GM21723 (cell line): ENCODE results near the gene SMIM13.
A peak's percentile ranks its signal among the peaks of the same experiment; 100 is the strongest.

Experiments
- ATAC-seq: cut with Tn5 transposase; IDR thresholded peaks from one replicate; pipeline ENCODE4 v1.9.1; 2021; ENCODE audit warnings: mild to moderate bottlenecking, moderate library complexity; ENCODE audit not compliant: unreplicated experiment

SMIM13 gene

GRCh38 chr6:11149551-11149950 lies 55.9 kb downstream of the SMIM13 start:
- ATAC-seq: no peak

- no peak for ATAC-seq
Observed at GRCh38 chr6:11151488-11151887, 57.9 kb downstream of the SMIM13 start.

GRCh38 chr6:11152581-11152980 lies 58.9 kb downstream of the SMIM13 start:
- no peak for ATAC-seq

GRCh38 chr6:11153447-11153846 lies 59.8 kb downstream of the SMIM13 start:
- no peak for ATAC-seq

- ATAC-seq: no peak
Observed at GRCh38 chr6:11155589-11155988, 62.0 kb downstream of the SMIM13 start.

- no peak for ATAC-seq
Observed at GRCh38 chr6:11160199-11160598, 66.6 kb downstream of the SMIM13 start.

GRCh38 chr6:11161031-11161956 lies 67.7 kb downstream of the SMIM13 start:
- ATAC-seq: no peak

GRCh38 chr6:11162262-11162661 lies 68.6 kb downstream of the SMIM13 start:
- no peak for ATAC-seq

- peak; percentile 57 for ATAC-seq
Observed at GRCh38 chr6:11163932-11164331, 70.3 kb downstream of the SMIM13 start.

GRCh38 chr6:11164717-11165646 lies 71.3 kb downstream of the SMIM13 start:
- ATAC-seq: no peak

- ATAC-seq: no peak
Observed at GRCh38 chr6:11166948-11167347, 73.3 kb downstream of the SMIM13 start.

GRCh38 chr6:11168091-11168635 lies 74.5 kb downstream of the SMIM13 start:
- ATAC-seq: no peak

- no peak for ATAC-seq
Observed at GRCh38 chr6:11171952-11172351, 78.3 kb downstream of the SMIM13 start.

GRCh38 chr6:11172501-11173327 lies 79.1 kb downstream of the SMIM13 start:
- ATAC-seq: no peak

GRCh38 chr6:11174242-11174611 lies 80.6 kb downstream of the SMIM13 start:
- no peak for ATAC-seq

- ATAC-seq: no peak
Observed at GRCh38 chr6:11177271-11177670, 83.6 kb downstream of the SMIM13 start.

- no peak for ATAC-seq
Observed at GRCh38 chr6:11179088-11179418, 85.4 kb downstream of the SMIM13 start.

- no peak for ATAC-seq
Observed at GRCh38 chr6:11179419-11180202, 86.0 kb downstream of the SMIM13 start.

- no peak for ATAC-seq
Observed at GRCh38 chr6:11181478-11182136, 88.0 kb downstream of the SMIM13 start.
